ENCODE measurements around the gene C20orf204.

Gene C20orf204

GRCh38 chr20:64056639-64056888, 20.6 kb downstream of the C20orf204 start:
- DNase-seq (ENCODE audit: low read depth in 3 of 3) = no peak

DNA sequence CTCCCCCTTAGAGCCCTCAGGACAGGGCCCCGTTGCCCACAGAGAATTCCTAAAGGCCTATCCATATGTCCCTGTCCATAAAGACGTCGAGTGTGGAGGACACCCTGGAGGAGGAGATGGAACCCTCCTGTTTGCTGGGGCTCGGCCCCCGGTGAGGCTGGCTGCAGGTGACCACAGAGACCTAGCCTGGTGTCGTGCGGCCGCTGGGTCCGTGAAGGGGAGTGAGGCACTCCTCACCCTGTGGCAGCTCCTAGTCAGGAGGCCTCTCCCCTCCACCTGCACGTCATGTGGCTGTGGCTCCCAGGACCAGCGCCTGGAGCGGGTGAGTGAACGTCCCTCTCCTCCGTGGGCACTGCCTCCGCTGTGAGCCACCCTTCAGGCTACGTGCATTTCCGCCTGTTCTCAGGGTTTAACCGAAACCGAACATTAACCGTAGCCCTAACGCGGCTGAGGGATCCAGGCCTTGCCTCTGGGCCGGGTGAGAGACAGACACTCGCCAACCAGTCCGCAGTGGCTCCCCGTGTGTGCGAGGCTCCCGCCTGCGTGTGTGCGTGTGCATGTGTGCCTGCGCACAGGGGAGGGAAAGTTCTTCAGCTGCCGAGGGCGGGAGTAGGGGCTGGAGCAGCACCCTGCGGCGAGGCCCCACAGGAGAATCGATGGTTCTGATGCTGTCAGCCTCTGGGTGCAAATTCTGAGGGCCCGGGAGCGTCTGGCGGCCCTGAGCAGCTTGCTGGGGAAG, 21.1 kb downstream of the C20orf204 start:
- no peak for DNase-seq (ENCODE audit: low read depth in 3 of 3)

- peak; percentile 66 to 90 (median 81) for DNase-seq (ENCODE audit: low read depth in 3 of 3)
These were observed 21.9 kb downstream of the C20orf204 start for GRCh38 chr20:64057628-64058498.

DNA sequence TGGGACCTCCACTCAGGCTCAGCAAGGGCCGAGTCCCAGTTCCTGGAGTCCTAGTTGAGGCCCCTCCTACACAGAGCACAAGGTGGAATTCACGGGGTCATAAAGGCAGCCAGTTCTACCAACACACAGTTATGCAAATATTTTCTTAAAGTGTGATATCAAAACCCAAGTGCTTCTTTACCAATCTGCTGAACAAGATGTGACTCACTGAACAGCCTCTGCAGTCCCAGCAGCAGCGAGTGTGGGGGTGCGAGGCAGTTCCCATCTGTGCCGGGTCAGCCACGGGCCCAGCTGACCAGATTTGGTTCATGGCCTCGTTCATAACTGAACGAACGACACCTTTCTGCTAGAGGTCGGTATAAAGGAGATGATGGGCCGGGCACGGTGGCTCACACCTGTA, 22.6 kb downstream of the C20orf204 start:
- DNase-seq (ENCODE audit: low read depth in 3 of 3) = no peak

GRCh38 chr20:64062276-64062595, 26.3 kb downstream of the C20orf204 start:
- DNase-seq (ENCODE audit: low read depth in 3 of 3) = no peak

DNA sequence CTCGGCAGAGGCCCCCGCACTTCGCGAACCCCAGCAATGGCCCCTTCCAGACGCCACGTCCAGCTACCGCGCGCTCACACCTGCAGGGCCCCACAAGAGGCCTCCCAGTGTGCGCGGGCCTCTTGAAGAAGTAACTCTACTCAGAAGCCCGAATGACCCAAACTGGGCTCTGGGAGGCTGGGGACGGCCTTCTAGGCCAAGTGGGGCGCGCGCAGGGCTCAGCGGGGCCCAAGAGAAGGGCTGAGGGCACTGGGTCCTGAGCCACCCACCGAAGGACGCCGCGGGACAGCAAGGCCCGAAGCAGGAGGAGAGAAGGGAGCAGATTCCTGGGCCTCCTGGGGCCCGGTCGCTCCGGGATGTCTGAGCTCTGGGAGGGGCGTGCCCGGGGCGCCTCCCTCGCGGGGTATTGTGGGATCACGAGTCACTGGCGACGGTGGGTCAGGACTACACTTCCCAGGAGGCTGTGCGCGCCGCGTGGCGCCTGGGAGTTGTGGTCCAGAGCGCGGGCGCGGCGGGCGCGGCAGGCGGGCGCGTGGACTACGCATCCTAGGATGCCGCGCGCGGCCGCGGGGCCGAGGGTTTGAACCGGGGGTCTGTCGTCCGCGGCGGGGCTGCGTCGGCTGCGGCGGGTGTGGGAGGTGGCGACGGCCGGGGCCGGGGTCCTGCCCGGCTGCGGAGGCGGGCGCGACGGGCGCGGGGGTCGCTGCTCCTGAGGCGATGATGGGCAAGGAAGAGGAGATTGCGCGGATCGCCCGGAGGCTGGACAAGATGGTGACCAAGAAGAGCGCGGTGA, 26.8 kb downstream of the C20orf204 start, which contains the start of gene TCEA2:
Gene TCEA2 (plus strand): TSS at position 603 of the 793 bp plus-strand sequence. CDS start 115 bp downstream, at position 718.
- peak; percentile 91 to 93 (median 92) for DNase-seq (ENCODE audit: low read depth in 3 of 3)

DNA sequence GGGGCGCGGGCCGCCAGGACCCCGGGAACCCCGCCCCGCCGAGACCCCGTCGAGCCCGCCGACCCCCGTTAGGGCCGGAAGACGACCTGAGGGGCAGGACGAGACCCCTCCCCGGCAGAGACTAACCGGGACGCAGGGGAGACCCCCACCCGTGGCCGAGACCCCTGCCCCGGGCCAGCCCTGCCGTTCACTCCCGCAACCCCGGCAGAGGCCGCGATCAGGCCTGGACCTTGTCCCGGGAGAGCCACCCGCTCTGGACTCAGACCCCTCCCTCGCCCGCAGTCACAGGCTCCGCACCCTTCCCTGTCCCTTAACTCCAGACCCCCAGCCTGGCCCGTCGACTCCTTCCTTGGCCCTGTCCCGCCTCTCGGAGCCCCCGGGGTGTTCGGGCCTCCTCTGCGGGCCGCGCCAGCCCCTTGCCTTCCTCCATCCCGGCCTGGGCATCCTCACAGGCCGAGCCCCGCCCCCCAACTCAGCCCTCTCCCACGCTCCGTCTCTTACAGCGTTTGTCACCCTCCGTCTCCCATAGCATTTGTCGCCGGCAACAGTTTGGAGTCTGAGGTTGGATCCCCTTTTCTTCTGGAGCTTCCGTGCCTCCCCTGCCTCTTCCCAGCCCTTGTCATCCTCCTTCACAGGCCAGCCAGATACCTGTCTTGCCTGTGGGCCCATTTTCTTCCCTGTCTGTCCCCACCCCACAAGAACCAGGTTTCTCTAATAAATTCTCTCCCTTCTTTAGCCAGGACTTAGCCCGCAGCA, 27.6 kb downstream of the C20orf204 start:
- DNase-seq (ENCODE audit: low read depth in 3 of 3) = peak in 1 of 3 donors; percentile 58

DNA sequence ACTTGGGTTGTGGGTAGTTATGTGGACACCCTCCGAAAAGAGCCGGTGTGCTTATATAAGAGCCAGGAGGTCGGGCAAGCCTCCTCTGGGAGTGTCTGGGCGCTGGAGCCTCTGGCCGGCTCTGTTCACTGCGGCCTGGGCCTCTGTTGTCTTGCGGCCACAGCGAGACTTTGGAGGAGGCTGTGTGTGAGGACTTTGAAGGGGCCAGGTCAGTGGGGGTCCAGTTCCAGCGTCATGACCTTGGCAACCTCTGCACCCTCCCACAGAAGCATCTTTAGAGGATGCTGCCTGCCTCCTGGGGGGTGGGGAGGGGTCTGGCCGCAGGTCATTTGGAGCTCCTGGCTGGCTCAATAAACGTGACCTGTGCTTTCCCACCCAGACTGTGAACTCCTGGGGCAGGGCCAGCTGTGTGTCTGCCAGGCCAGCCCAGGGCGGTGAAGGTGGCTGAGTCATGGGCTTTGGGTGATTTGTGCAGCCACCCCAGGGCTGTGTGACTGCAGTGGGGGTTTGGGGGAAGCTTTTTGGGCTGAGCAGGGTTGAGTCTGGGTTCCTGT, 28.2 kb downstream of the C20orf204 start:
- DNase-seq (ENCODE audit: low read depth in 3 of 3) = no peak

DNA sequence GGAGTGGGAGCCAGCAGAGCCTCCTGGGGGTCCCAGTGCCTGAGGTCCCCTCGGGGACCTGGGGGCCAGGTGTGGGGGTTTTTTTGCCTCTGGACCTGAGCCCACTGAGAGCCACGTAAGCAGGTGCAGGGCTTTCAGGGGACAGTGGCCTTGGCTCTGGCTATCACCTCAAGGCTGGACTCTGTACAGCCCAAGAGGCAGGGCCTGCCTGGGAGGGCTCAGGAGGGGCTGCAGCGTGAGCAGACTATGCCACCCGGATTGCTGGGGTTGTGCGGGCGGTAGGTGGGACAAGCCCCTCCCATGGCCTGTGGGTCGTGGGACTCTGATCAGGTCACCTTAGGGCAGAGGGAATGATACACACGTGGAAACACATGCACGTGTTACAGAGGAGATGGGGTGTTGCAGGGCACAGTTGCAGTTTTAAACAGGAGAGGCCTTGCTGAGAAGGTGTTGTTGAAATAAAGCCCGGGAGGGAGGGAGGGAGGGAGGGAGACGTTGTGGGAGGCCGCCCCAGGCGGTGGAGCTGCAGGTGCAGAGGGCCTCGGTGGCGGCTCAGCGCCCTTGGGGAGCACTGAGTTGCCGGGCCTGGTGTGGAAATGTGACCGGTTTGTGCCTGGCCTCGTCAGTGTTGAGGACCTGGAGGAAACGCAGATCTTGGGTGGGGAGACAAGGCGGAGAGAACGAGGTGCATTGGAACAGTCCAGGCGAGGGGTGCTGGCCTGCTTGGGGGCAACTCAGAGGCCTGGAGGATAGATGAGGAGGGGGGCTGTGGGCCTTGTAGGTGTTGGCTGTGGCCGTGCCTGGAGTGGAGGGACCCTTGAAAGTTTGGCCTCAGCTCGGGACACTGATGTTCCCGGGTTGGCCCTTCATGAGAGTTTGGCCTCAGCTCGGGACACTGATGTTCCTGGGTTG, 29.3 kb downstream of the C20orf204 start:
- no peak for DNase-seq (ENCODE audit: low read depth in 3 of 3)

GRCh38 chr20:64065974-64066343, 30.0 kb downstream of the C20orf204 start:
- peak in 1 of 3 donors; percentile 55 for DNase-seq (ENCODE audit: low read depth in 3 of 3)

GRCh38 chr20:64067005-64067632, 31.1 kb downstream of the C20orf204 start:
- DNase-seq (ENCODE audit: low read depth in 3 of 3) = no peak

DNA sequence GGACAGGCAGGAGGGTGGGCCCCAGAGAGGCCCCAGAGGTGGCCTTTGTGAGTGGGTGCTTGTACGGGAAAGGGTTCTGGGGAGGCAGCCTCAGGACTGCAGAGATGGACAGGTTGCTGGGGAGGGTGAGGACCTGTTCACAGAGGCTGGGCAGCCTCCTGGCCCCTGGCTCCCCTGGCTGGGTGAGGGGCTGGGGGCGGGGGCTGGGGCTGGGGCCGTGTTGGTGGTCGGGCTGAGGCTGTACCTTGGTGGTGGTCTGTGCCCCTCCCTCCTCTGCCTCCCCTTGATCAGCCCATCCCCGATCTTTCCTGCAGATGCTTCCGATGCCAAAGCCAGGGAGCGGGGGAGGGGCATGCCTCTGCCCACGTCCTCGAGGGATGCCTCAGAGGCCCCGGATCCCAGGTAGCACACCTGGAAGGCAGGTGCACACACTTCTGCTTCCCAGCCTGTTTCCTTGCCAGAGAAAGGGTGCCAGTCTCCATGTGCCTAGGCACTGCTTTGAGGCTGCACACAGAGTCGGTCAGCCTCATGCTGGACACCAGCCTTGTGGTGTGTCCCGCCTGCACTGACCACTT, 31.8 kb downstream of the C20orf204 start:
- DNase-seq (ENCODE audit: low read depth in 3 of 3) = no peak

GRCh38 chr20:64068386-64069208, 32.6 kb downstream of the C20orf204 start:
- no peak for DNase-seq (ENCODE audit: low read depth in 3 of 3)

DNA sequence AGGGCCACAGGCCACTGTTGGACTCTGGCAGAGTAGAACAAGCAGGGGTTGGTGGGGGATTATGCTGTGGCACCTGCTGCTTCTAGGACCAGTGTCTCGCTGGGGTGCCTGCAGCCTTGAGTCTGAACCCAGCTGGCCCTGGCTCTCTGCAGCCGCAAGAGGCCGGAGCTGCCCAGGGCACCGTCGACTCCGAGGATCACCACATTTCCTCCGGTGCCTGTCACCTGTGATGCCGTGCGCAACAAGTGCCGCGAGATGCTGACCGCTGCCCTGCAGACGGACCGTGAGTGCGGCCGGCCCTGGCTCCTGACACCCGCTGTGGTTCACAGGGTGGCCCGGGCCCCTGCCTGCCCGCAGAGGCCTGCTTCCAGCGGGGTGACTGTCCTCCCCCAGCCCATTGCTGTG, 33.2 kb downstream of the C20orf204 start:
- DNase-seq (ENCODE audit: low read depth in 3 of 3) = no peak

DNA sequence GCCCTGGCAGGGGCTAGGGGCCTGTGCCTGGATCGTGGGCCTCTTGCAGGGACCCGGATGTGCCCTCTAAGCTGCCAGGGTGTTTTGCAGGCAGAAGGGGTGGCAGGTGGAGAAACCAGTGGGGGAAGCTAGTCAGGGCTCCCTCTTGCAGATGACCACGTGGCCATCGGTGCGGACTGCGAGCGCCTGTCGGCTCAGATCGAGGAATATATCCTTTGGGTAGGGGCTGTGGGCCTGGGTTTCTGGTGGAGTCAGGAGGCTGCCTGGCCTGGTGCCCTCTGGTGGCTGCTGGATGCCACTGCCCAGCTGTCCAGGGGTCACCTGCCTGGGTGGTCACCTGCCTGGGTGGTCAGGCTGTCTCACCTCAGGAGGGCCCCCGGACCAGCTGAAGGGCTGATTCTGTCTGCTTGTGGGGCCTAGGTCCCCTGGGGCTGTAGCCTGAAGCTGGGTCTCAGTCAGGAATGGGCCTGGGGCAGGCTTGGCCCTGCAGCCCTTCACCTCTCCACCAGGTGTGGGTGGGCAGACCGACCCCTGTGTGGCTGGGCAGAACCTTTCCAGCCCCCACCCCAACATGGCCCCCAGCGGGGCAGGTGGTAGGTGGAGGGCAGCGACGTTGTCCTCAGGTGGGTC, 33.7 kb downstream of the C20orf204 start:
- no peak for DNase-seq (ENCODE audit: low read depth in 3 of 3)

- no peak for DNase-seq (ENCODE audit: low read depth in 3 of 3)
These were observed 34.4 kb downstream of the C20orf204 start for GRCh38 chr20:64070244-64070993.
